Upper lobe of left lung (tissue), 6 donors: ENCODE results near the gene SLIT1. TPM values are rescaled to one million over a fixed set of nuclear protein-coding genes. Genes with fewer than 3 reads are reported as not detected.

Experiments
- ATAC-seq, 2 donors: fragments of 200-7000 bp; cut with Tn5 transposase; one replicate each; pipeline ENCODE4 v1.9.1; 2022; ENCODE audit warnings: mild to moderate bottlenecking in 2 of 2, moderate library complexity in 2 of 2; ENCODE audit not compliant: low FRiP score in 2 of 2
- DNase-seq, 2 donors: peaks; one replicate each; pipeline ENCODE4 v3.0.0-alpha.2; 2019 to 2020
- H3K27ac ChIP-seq, 4 donors: fragments of 200-600 bp; sonication (generic); one replicate each; pipeline ENCODE4 v1.5.1; 2016 to 2019
- H3K27me3 ChIP-seq, 4 donors: fragments of 200-600 bp; sonication (generic); one replicate each; pipeline ENCODE4 v1.5.1; 2017 to 2019
- H3K36me3 ChIP-seq, 4 donors: fragments of 200-600 bp; sonication (generic); one replicate each; pipeline ENCODE4 v1.5.1; 2016 to 2019
- H3K4me1 ChIP-seq, 4 donors: fragments of 200-600 bp; sonication (generic); one replicate each; pipeline ENCODE4 v1.5.1; 2018 to 2019
- H3K4me3 ChIP-seq, 4 donors: fragments of 200-600 bp; sonication (generic); one replicate each; pipeline ENCODE4 v1.5.1; 2017 to 2019; ENCODE audit warnings: mild to moderate bottlenecking in 2 of 4, moderate library complexity in 1 of 4
- H3K9me3 ChIP-seq, 4 donors: fragments of 200-600 bp; sonication (generic); one replicate each; pipeline ENCODE4 v1.5.1; 2018 to 2019
- EP300 ChIP-seq, 4 donors: sonication (generic); formaldehyde crosslinking; IDR thresholded peaks; one replicate each; pipeline ENCODE4 v1.5.1; 2017; ENCODE audit warnings: antibody characterized with exemption in 4 of 4, control low read depth in 2 of 4
- POLR2A ChIP-seq, 4 donors: fragments of 450-650 bp; IDR thresholded peaks; one replicate each; pipeline ENCODE4 v1.5.1; 2016 to 2017; ENCODE audit warnings: antibody characterized with exemption in 4 of 4, mild to moderate bottlenecking in 2 of 4
- POLR2AphosphoS5 ChIP-seq, 2 donors: sonication (generic); formaldehyde crosslinking; IDR thresholded peaks; one replicate each; pipeline ENCODE4 v1.5.1; 2017; ENCODE audit warnings: antibody characterized with exemption in 2 of 2
- WGBS, 2 donors: methylation state at CpG; one replicate each; pipeline ENCODE4 v1.1.5; 2017 to 2018; 5-methylcytosine and 5-hydroxymethylcytosine counted together
- total RNA-seq, 6 donors: library from RNA; depleted of rRNA in 4 of 6; stranded (reverse); fragments of >200 nt in 4 of 6; gene quantifications; one replicate each; pipeline versions ENCODE4 v1.1.0 to v1.2.1, GENCODE V29; 2016 to 2021
- TF ChIP-seq, protein P1 (sequence below), 6 experiments: fragments of 450-650 bp in 4 of 6; fragments of 200-600 bp in 2 of 6; sonication (generic) in 2 of 6; IDR thresholded peaks; one replicate each; pipeline ENCODE4 v1.5.1; 2016 to 2019; ENCODE audit warnings: antibody characterized with exemption in 6 of 6
- donor health status: DM: no; HTN: no; CAD: no; lungs with moderate emphysema.
- donor health status: DM: no; HTN: yes; CAD: no; lungs with severe emphysema.

The SLIT1 gene
- total RNA-seq, 6 donors from 2014 or later: 0.30 to 1.6 (median 0.54) TPM; not detected in 1

DNA sequence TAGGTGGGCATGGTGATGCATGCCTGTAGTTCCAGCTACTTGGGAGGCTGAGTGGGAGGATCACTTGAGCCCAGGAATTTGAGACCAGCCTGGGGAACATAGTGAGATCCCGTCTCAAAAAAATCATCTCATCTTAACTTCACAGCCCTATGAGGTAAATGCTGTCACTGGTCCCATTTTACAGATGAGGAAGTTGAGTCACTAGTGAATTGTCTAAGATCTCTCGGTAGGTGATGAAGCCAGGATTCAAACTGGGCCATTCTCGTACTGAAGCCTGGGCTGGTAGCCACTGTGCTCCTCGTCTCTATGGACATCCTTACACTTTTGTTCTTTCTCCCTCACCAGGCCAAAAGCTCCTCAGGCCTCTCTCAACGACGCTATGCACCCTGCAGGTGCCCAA, 6.4 kb downstream of the SLIT1 start:
- WGBS, 2 donors: 44% methylated on average over 6 of the region's 6 CpGs
- no peak overlapping the region for H3K27ac ChIP-seq
- H3K4me3 ChIP-seq: no peak overlapping the region
- no peaks in the 10 kb centered on the region for H3K27me3 ChIP-seq
- no peaks in the 10 kb centered on the region for H3K9me3 ChIP-seq
- DNase-seq (no peak), ATAC-seq (no peak)
- H3K36me3 ChIP-seq: no peaks in the 10 kb centered on the region
- peaks cover 0 to 6% (median 0%) of the 10 kb centered on the region in 4 donors for H3K4me1 ChIP-seq
- TF ChIP-seq, protein P1, sequence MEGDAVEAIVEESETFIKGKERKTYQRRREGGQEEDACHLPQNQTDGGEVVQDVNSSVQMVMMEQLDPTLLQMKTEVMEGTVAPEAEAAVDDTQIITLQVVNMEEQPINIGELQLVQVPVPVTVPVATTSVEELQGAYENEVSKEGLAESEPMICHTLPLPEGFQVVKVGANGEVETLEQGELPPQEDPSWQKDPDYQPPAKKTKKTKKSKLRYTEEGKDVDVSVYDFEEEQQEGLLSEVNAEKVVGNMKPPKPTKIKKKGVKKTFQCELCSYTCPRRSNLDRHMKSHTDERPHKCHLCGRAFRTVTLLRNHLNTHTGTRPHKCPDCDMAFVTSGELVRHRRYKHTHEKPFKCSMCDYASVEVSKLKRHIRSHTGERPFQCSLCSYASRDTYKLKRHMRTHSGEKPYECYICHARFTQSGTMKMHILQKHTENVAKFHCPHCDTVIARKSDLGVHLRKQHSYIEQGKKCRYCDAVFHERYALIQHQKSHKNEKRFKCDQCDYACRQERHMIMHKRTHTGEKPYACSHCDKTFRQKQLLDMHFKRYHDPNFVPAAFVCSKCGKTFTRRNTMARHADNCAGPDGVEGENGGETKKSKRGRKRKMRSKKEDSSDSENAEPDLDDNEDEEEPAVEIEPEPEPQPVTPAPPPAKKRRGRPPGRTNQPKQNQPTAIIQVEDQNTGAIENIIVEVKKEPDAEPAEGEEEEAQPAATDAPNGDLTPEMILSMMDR (IDR thresholded peaks at IDR 0.05): no peak
- TF ChIP-seq POLR2A (IDR thresholded peaks at IDR 0.05) (no peak), EP300 (IDR thresholded peaks at IDR 0.05) (no peak), POLR2AphosphoS5 (IDR thresholded peaks at IDR 0.05) (no peak)

DNA sequence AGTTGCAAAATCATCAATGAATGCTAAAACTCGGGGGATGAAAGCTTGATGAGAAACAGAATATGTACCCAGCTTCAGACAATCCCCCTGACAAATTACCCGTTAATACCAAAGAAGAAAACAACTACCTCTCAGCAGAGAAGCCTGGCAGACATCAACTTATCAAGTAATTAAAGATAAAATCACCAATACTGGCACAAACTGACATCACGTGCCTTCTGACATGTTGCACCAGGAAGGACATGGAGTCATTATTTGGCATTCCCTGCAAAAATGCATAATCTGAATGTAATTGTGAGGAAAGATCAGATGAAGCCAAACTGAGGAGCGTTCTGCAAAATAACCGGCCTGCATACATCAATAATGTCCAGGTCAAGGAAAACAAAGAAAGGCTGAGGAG, 7.7 kb downstream of the SLIT1 start:
- peaks cover 0 to 6% (median 0%) of the 10 kb centered on the region in 4 donors for H3K4me1 ChIP-seq
- H3K36me3 ChIP-seq: no peaks in the 10 kb centered on the region
- TF ChIP-seq POLR2AphosphoS5 (IDR thresholded peaks at IDR 0.05): no peak
- no peak for TF ChIP-seq POLR2A (IDR thresholded peaks at IDR 0.05)
- TF ChIP-seq EP300 (IDR thresholded peaks at IDR 0.05): no peak
- TF ChIP-seq, protein P1 (IDR thresholded peaks at IDR 0.05): no peak
- H3K27me3 ChIP-seq: no peaks in the 10 kb centered on the region
- no peak overlapping the region for H3K4me3 ChIP-seq
- DNase-seq (no peak), ATAC-seq (no peak)
- no peaks in the 10 kb centered on the region for H3K9me3 ChIP-seq
- WGBS, 2 donors: 68 to 83% methylated on average over 5 of the region's 5 CpGs
- no peak overlapping the region for H3K27ac ChIP-seq

GRCh38 chr10:97176226-97176625, 9.5 kb downstream of the SLIT1 start:
- no peaks in the 10 kb centered on the region for H3K36me3 ChIP-seq
- no peak for TF ChIP-seq POLR2A (IDR thresholded peaks at IDR 0.05)
- TF ChIP-seq EP300 (IDR thresholded peaks at IDR 0.05): no peak
- no peak for TF ChIP-seq POLR2AphosphoS5 (IDR thresholded peaks at IDR 0.05)
- TF ChIP-seq, protein P1 (IDR thresholded peaks at IDR 0.05): no peak
- no peak overlapping the region for H3K27ac ChIP-seq
- no peaks in the 10 kb centered on the region for H3K9me3 ChIP-seq
- no peak for ATAC-seq
- DNase-seq: no peak
- no peaks in the 10 kb centered on the region for H3K27me3 ChIP-seq
- no peak overlapping the region for H3K4me3 ChIP-seq
- WGBS, 2 donors: 69% methylated on average over 5 of the region's 5 CpGs
- peaks cover 0 to 6% (median 0%) of the 10 kb centered on the region in 4 donors for H3K4me1 ChIP-seq

DNA sequence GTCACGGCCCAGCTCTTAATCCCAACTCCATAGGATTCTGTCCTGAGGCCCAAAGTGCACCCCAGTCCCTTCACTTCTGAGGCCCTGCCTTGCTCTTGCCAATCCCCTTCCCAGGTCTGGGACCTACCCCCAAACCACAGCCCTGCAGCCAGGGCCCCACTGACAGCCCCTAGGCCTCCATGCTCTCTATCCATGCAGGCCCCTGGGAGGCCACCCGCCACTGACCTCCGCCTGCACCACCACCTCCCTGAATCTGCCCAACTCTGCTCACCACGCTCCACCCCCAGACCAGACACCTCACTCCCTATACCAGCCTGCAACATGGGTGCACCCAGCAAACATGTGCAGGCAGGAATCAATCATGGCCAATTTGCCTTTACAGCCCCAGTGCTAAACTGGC, 10.2 kb downstream of the SLIT1 start:
- Histone ChIP-seq H3K36me3 (no peaks in the 10 kb centered on the region), H3K4me1 (peaks cover 0 to 6% (median 0%) of the 10 kb centered on the region in 4 donors), H3K27ac (no peak overlapping the region), H3K27me3 (no peaks in the 10 kb centered on the region), H3K4me3 (no peak overlapping the region), H3K9me3 (no peaks in the 10 kb centered on the region)
- WGBS, 2 donors: 96 to 98% methylated on average over 3 to 4 of the region's 4 CpGs
- no peak for ATAC-seq
- TF ChIP-seq EP300 (IDR thresholded peaks at IDR 0.05) (no peak), POLR2AphosphoS5 (IDR thresholded peaks at IDR 0.05) (no peak), POLR2A (IDR thresholded peaks at IDR 0.05) (no peak)
- TF ChIP-seq, protein P1 (IDR thresholded peaks at IDR 0.05): no peak
- DNase-seq: no peak

DNA sequence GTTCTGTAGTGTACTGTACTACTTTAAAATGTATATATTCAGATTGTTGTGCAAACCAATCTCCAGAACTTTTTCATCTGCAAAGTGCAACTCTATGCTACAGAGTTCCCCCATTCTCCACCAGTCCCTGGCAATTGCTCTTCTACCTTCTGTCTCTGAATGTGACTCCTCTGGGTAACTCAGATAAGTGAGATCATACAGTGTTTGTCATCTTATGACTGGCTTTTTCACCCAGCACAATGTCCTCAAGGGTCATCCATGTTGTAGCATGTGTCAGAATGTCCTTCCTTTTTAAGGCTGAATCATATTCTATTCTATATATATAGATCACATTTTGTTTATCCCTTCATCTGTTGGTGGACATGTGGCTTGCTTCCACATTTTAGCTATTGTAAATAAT, 10.8 kb downstream of the SLIT1 start:
- no peak overlapping the region for H3K4me3 ChIP-seq
- H3K9me3 ChIP-seq: no peaks in the 10 kb centered on the region
- no peaks in the 10 kb centered on the region for H3K27me3 ChIP-seq
- no peak overlapping the region for H3K27ac ChIP-seq
- H3K4me1 ChIP-seq: peaks cover 0 to 6% (median 0%) of the 10 kb centered on the region in 4 donors
- TF ChIP-seq POLR2AphosphoS5 (IDR thresholded peaks at IDR 0.05) (no peak), EP300 (IDR thresholded peaks at IDR 0.05) (no peak), POLR2A (IDR thresholded peaks at IDR 0.05) (no peak)
- TF ChIP-seq, protein P1 (IDR thresholded peaks at IDR 0.05): no peak
- no peak for DNase-seq
- no peak for ATAC-seq
- H3K36me3 ChIP-seq: no peaks in the 10 kb centered on the region
